Neuron (in vitro differentiated cells): ENCODE measurements around the gene PKNOX1.
"Not testable (repeated sequence)": the region's sequence is repeated elsewhere in the genome, so short reads cannot be mapped to it uniquely, and the experiment has no call there.

Experiments used
- H2AFZ ChIP-seq: one replicate; pipeline ENCODE4 v1.6.1; 2013; ENCODE audit warnings: low read depth, mild to moderate bottlenecking, inconsistent platforms, low read length, moderate library complexity
- H3K27me3 ChIP-seq: one replicate; pipeline ENCODE4 v1.6.1; 2013; ENCODE audit warnings: low read length; ENCODE audit not compliant: insufficient read depth
- H3K36me3 ChIP-seq: one replicate; pipeline ENCODE4 v1.6.1; 2013; ENCODE audit warnings: low read length; ENCODE audit not compliant: insufficient read depth
- H3K4me1 ChIP-seq: one replicate; pipeline ENCODE4 v1.6.1; 2013; ENCODE audit warnings: low read length; ENCODE audit not compliant: insufficient read depth
- H3K4me3 ChIP-seq: 2 replicates; pipeline ENCODE4 v1.5.1; 2013; ENCODE audit warnings: mild to moderate bottlenecking, low read length, moderate library complexity
- H3K9me3 ChIP-seq: one replicate; pipeline ENCODE4 v1.6.1; 2013; ENCODE audit warnings: low read length

PKNOX1 gene

DNA sequence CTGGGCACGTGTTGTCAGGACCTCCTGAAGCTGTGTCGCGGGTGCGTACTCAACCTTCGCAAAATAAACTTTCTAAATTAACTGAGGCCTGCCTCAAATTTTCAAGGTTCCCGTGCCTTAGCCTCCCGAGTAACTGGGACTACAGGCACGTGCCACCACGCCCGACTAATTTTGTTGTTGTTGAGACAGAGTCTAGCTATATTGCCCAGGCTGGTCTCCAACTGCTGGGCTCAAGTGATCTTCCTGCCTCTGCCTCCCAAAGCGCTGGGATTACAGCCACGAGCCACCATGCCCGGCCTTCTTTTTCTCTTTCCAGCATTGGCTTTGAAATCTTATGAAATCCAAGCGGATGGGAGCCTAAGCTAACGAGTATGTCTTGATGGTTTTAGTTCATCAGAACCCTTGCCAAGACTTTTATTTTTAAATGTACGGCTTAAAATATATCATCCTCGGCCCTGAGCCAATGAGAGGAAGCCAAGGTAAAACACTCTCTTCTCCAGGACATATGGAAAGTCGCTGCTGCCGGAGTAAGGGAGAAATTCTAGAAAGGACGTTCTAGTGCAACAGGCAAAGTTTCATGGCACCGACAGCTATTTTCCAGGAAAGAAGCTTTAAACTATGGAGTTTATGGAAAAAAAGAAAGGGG, 36.3 kb upstream of the PKNOX1 start:
- H3K4me3 ChIP-seq, result no peak overlapping the region
- H2AFZ ChIP-seq, result no peak overlapping the region
- no peaks in the 10 kb centered on the region for H3K9me3 ChIP-seq
- H3K27me3 ChIP-seq, result no peaks in the 10 kb centered on the region
- H3K4me1 ChIP-seq, result no peaks in the 10 kb centered on the region
- no peaks in the 10 kb centered on the region for H3K36me3 ChIP-seq

DNA sequence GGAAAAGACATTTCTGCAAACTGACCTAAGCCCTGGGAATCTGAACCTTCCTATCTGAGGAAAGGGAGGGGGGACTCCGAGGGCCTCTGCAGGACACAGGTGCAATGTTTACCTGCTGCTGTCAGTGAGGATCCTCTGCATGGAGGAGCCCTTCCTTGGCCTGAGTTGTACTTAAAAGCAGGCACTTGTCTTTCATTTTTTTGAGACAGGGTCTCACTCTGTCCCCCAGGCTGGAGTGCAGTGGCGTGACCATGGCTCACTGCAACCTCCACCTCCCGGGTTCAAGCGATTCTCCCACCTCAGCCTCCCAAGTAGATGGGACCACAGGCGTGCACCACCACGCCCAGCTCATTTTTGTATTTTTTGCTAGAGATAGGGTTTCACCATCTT, 35.8 kb upstream of the PKNOX1 start:
- H3K4me3 ChIP-seq, H3K4me1 ChIP-seq, H3K27me3 ChIP-seq, H3K36me3 ChIP-seq, H2AFZ ChIP-seq, H3K9me3 ChIP-seq: not testable (repeated sequence)

DNA sequence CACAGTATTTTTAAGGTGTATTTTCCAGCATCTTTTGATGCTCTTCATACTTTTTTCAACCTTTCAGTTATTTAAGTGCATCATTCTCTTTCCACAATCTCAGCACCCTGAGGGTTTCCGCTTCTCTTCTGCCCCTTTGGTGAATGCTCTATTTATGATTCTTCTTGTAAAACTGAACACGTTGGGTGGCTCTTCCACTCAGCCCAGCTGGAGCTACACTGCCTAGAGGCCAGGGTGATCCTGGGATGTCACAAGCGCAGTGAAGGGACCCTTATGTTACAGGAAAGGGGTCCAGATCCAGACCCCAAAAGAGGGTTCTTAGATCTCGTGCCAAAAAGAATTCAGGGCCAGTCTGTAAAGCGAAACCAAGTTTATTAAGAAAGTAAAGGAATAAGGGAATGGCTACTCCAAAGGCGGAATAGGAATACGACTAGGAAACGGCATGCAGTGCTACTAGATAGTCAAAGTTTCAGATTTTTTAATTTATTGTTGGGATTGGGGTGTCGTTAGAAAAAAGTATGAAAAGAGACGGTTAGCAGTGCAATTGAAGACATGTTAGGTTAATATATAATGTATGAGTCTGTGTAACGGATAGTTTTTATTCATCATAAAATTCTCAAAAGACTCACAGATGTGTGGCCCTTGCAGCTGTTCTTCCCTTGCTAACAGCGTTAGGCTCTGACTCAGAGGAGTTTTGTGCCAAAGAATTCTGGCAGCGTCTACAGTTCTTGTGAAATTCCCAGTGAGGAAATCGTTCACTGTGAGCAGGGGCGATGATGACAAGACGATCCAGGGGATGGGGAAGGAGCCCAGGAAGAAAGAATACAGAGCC, 34.6 kb upstream of the PKNOX1 start:
- H3K4me1 ChIP-seq, result no peaks in the 10 kb centered on the region
- no peaks in the 10 kb centered on the region for H3K36me3 ChIP-seq
- no peaks in the 10 kb centered on the region for H3K27me3 ChIP-seq
- no peak overlapping the region for H2AFZ ChIP-seq
- no peaks in the 10 kb centered on the region for H3K9me3 ChIP-seq
- H3K4me3 ChIP-seq, result no peak overlapping the region

DNA sequence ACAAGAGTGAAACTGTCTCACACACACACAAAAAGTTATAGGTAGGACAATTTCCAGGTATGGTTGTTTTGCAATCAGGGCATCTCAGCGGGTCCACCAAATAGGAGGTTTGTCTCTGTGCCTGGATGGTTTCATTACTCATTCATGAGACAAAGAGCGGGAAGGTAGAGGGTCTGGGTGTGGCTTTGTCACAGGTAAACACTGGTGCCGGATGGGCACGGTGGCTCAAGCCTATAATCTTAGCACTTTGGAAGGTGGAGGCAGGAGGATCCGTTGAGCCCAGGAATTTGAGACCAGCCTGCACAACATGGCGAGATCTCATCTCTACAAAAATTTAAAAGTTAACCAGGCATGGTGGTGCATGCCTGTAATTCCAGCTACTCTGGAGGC, 32.7 kb upstream of the PKNOX1 start:
- H3K27me3 ChIP-seq, result no peaks in the 10 kb centered on the region
- H3K36me3 ChIP-seq, result no peaks in the 10 kb centered on the region
- H3K4me1 ChIP-seq, result no peaks in the 10 kb centered on the region
- no peak overlapping the region for H3K4me3 ChIP-seq
- H3K9me3 ChIP-seq, result no peaks in the 10 kb centered on the region
- H2AFZ ChIP-seq, result no peak overlapping the region

DNA sequence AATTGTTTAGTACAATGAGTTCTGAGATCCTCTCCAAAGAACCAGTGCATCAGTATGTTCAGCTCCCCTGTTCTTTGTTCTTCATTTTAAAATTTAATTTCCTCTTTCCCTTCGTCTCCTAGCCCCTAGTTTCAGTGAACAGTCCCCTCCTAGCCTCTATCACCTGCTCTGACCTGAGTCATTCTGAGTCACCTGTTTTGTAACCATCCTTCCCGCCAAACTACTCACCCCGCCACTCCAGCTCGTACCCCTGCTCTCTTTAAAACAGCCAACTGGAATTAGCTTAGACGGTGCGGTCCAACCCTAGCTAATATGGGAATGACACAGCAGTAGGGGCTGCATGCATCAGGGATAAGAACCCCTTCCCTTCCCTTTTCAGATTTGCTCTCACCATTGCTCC, 32.1 kb upstream of the PKNOX1 start:
- no peaks in the 10 kb centered on the region for H3K27me3 ChIP-seq
- H3K4me1 ChIP-seq, result no peaks in the 10 kb centered on the region
- H3K4me3 ChIP-seq, result no peak overlapping the region
- no peaks in the 10 kb centered on the region for H3K9me3 ChIP-seq
- H2AFZ ChIP-seq, result no peak overlapping the region
- H3K36me3 ChIP-seq, result no peaks in the 10 kb centered on the region

DNA sequence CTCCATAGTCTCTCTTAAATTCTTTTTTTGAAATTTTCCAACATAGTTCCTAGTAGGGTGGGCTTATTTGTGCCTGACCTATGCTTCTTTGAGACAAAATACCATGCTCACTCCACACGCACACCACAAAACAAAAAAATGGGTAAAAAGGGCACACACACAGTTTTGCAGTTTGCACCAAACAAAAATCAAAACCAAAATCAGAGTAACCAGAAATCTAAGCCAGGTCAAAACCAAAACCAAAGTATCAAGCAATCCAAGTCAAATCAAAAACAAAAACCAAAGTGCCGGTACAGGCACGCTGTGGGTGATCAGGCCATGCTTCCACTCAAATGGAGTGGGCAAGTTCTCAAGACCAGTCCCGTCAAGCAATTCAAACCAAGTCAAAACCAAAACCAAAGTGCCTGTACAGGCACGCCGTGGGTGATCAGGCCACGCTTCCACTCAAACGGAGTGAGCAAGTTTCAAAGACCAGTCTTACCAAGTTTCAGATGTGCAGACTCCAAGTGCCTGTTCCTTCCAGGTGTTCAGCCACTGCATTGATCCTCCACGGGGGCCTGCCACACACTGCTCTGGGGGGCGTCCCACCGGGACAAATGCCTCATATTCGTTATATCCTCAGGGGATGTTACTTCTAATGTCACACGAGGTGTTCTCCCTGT, 25.1 kb upstream of the PKNOX1 start:
- H3K36me3 ChIP-seq, H3K4me1 ChIP-seq, H2AFZ ChIP-seq, H3K27me3 ChIP-seq, H3K9me3 ChIP-seq, H3K4me3 ChIP-seq: not testable (repeated sequence)

DNA sequence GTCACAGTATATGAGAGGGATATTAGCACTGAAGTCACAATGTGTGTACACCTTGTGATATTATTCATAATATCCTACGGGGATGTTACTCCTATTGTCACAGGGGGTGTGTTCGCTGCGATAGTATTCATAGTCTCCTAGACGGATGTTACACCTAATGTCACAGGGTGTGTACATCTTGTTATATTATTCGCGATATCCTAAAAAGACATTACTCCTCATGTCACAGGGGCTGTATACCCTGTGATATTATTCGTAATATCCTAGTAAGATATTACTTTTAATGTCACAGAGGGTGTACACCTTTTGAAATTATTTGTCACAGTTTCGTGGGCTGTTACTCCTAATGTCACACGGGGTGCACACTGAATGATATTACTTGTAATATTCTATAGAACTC, 23.2 kb upstream of the PKNOX1 start:
- H3K9me3 ChIP-seq, H3K4me3 ChIP-seq, H3K36me3 ChIP-seq, H3K4me1 ChIP-seq, H3K27me3 ChIP-seq, H2AFZ ChIP-seq: not testable (repeated sequence)

DNA sequence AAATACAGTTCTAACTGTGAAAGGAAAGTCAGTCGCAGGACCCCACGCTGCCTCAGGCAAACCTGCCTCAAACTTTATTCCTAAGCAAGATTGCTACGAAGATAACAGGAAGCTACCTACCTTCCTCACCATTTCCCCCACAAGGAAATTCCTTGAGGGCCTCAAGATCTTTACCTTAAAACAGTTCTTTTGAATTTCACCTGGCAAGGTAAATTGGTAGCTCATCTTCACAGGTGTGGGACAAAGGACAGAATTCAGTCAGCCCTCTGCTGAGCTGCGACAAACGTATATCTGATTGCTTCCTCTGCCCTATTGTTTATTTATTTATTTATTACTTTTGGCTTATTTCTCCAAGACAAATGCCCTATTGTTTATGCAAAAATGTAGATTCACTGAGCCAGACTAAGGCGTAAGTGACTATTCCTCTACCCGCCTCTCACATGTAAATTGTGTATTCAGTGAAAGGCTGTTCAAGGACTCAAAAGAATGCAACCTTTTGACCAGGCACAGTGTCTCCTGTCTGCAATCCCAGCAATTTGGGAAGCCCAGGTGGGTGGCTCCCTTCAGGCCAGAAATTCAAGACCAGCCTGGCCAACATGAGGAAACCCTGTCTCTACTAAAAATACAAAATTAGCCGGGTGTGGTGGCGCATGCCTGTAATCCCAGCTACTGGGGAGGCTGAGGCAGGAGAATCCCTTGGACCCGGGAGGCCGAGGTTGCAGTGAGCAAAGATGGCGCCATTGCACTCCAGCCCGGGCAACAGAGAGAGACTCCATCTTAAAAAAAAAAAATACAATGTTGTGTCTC, 17.3 kb upstream of the PKNOX1 start:
- no peak overlapping the region for H3K4me3 ChIP-seq
- peaks cover 2% of the 10 kb centered on the region for H3K9me3 ChIP-seq
- no peak overlapping the region for H2AFZ ChIP-seq

DNA sequence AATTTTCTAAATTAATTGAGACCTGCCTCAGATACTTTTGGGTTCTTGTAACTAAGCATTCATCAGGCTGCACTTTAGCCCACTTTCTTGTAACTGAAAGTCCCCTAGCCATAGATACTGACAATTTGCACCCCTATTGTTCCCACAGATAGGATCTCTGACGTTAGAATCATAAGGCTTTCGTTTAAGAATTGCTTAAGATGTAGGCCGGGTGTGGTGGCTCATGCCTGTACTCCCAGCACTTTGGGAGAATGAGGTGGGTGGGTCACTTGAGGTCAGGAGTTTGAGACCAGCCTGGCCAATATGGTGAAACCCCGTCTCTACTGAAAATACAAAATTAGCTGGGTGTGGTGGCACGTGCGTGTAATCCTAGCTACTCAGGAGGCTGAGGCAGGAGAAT, 16.2 kb upstream of the PKNOX1 start:
- not testable (repeated sequence) for H3K4me3 ChIP-seq, H3K9me3 ChIP-seq, H3K36me3 ChIP-seq, H3K4me1 ChIP-seq, H3K27me3 ChIP-seq, H2AFZ ChIP-seq

More for the DNA sequence above, 17.3 kb upstream of the PKNOX1 start:
- H3K4me1 ChIP-seq, result no peaks in the 10 kb centered on the region
- H3K36me3 ChIP-seq, result no peaks in the 10 kb centered on the region
- H3K27me3 ChIP-seq, result no peaks in the 10 kb centered on the region

DNA sequence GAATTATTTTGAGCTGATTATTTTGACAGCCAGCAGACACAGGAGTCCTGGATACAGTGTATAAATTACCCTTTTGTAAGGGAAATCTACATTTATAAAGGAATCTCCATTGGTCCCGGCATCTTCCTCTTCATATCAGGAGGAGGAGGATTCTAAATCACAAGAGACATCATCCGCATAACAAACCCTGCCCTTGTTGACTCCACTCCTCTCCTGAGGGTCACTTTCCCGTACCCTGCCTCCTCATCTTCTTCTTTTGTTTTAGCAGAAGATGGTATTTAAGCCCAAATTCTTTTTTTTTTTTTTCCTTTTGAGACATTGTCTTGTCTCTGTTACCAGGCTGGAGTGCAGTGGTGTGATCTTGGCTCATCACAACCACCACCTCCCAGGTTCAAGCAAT, 14.6 kb upstream of the PKNOX1 start:
- Histone ChIP-seq H3K27me3 (no peaks in the 10 kb centered on the region), H2AFZ (no peak overlapping the region), H3K4me3 (no peak overlapping the region), H3K36me3 (no peaks in the 10 kb centered on the region), H3K9me3 (peaks cover 2% of the 10 kb centered on the region), H3K4me1 (no peaks in the 10 kb centered on the region)

DNA sequence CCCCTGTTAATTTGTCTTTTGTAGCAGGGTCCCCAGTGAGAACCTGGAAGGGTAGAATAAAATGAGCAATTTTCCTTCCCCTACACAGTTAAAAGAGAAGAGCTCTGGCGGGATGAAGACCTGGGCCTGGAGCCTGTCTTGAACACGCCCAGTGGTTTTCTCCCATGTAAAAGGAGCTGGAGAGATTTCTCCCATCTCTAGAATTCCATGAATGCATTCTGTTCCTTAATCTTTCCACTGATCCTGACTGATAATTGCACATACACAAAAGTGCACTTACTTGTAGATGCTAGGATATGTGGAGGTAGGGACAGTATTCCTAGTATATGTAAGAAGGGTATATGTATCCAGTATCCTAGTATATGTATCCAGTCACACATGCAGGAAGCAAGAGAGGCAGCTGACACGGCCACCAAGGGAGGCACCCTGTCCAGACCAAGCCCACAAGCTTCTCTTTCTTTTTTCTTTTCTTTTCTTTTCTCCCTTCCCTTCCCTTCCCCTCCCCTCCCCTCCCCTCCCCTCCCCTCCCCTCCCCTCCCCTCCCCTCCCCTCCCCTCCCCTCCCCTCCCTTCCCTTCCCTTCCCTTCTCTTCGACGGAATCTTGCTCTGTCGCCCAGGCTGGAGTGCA, 11.9 kb upstream of the PKNOX1 start:
- Histone ChIP-seq H3K4me3 (no peak overlapping the region), H3K9me3 (no peaks in the 10 kb centered on the region), H3K4me1 (no peaks in the 10 kb centered on the region), H3K36me3 (no peaks in the 10 kb centered on the region), H3K27me3 (no peaks in the 10 kb centered on the region), H2AFZ (no peak overlapping the region)

DNA sequence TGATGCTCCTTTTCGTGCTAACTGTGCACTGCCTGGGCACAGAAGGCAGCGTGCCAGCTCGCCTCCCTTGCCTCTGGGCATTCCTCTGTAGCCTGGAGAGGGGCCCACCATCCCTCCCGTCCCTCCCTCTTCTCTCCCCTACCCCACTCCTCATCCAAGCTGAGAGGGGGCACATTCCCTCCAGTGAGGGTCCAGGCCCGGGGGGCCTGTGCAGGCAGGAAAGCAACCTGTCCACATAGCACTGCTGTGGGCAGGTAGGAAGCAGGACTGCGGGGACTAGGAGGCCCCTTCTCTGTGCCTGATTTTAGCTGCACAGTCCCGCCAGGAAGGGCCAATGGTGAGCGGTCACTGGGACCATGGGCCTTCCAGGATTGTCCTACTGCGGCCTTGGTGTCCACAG, 10.3 kb upstream of the PKNOX1 start:
- Histone ChIP-seq H2AFZ (no peak overlapping the region), H3K27me3 (no peaks in the 10 kb centered on the region), H3K4me3 (no peak overlapping the region), H3K9me3 (no peaks in the 10 kb centered on the region), H3K4me1 (no peaks in the 10 kb centered on the region), H3K36me3 (no peaks in the 10 kb centered on the region)
